Central memory CD4-positive, alpha-beta T cell (primary cell): Measurements from ENCODE around the gene ATF2.

Experiments used
- DNase-seq: peaks from one replicate; pipeline ENCODE4 v3.0.0; 2022

ATF2 gene

GRCh38 chr2:175022923-175023322 is 145.1 kb downstream of the ATF2 start:
- no peak for DNase-seq
